ENCODE measurements around the gene DONSON. TPM values are rescaled to one million over a fixed set of nuclear protein-coding genes. Genes with fewer than 3 reads are reported as not detected.

The DONSON gene
- total and polyA plus RNA-seq, 2 of the 13 experiments (the other 11 are each of a cell fraction or from before 2014, with no cell fraction given) = 35.4 to 63.6 TPM

GRCh38 chr21:33622253-33622652 lies 33.8 kb upstream of the DONSON start:
- FAIRE-seq = no peak
- DNase-seq (ENCODE audit: low spot score) = no peak
- no peak for TF ChIP-seq NKX3-1 (CRISPR knock-in tag; IDR thresholded peaks at IDR 0.05)
- in situ Hi-C loops (cut with HindIII; ENCODE audit: extremely low pct_ligation_motif_present, low pct_unique_long_range_greater_than_20kb) (no loop called here), intact Hi-C loops (cut with micrococcal nuclease; ENCODE audit: unreplicated experiment) (no loop called here)
- Histone ChIP-seq H3K36me3 (replicated peaks in 1 of 2; ENCODE audit: control insufficient read depth in 1 of 2, insufficient read depth in 2 of 2, low read length in 2 of 2) (peaks cover 1 to 13% of the 10 kb centered on the region in 2 experiments; a peak in 3 of 5 replicates), H3K27ac (ENCODE audit: extremely low read length, insufficient read depth, low read length) (no peak overlapping the region), H3K4me3 (replicated peaks in 1 of 3; ENCODE audit: insufficient read depth in 1 of 3, low read depth in 2 of 3, low read length in 3 of 3) (no peak overlapping the region), H3K9ac (ENCODE audit: insufficient read depth, low read depth, low read length) (no peak overlapping the region), H3K79me2 (ENCODE audit: insufficient read depth, low read length) (no peaks in the 10 kb centered on the region), H2AFZ (ENCODE audit: low read length) (no peak overlapping the region), H3K4me1 (ENCODE audit: insufficient read depth, low read length) (no peaks in the 10 kb centered on the region), H3K4me2 (ENCODE audit: low read depth, low read length) (no peak overlapping the region), H3K9me3 (ENCODE audit: low read length) (no peaks in the 10 kb centered on the region), H4K20me1 (ENCODE audit: insufficient read depth, low read length) (no peaks in the 10 kb centered on the region), H3K27me3 (ENCODE audit: control insufficient read depth in 1 of 2, insufficient read depth in 2 of 2, low read length in 2 of 2) (no peaks in the 10 kb centered on the region)
- ChIA-PET CTCF (ENCODE audit: low intra/inter-chr PET ratio, low total read pairs) (no interaction called here), POLR2A (no interaction called here)
- no TSS peak for BruUV-seq (replicated peaks)
- no peak for ATAC-seq

GRCh38 chr21:33619726-33620125 lies 31.2 kb upstream of the DONSON start:
- FAIRE-seq (no peak), ATAC-seq (no peak), DNase-seq (ENCODE audit: low spot score) (no peak)
- intact Hi-C loops (cut with micrococcal nuclease; ENCODE audit: unreplicated experiment) (no loop called here), in situ Hi-C loops (cut with HindIII; ENCODE audit: extremely low pct_ligation_motif_present, low pct_unique_long_range_greater_than_20kb) (no loop called here)
- no peak overlapping the region for H3K4me3 ChIP-seq (replicated peaks in 1 of 3; ENCODE audit: insufficient read depth in 1 of 3, low read depth in 2 of 3, low read length in 3 of 3)
- H3K9ac ChIP-seq (ENCODE audit: insufficient read depth, low read depth, low read length) = no peak overlapping the region
- ChIA-PET CTCF (ENCODE audit: low intra/inter-chr PET ratio, low total read pairs) (no interaction called here), POLR2A (no interaction called here)
- no peaks in the 10 kb centered on the region for H3K27me3 ChIP-seq (ENCODE audit: control insufficient read depth in 1 of 2, insufficient read depth in 2 of 2, low read length in 2 of 2)
- H3K79me2 ChIP-seq (ENCODE audit: insufficient read depth, low read length) = no peaks in the 10 kb centered on the region
- BruUV-seq (replicated peaks) = no TSS peak
- H2AFZ ChIP-seq (ENCODE audit: low read length) = no peak overlapping the region
- 96% methylated on average over 4 of the region's 4 CpGs for WGBS (ENCODE audit: low lambda C conversion rate)
- no peak overlapping the region for H3K27ac ChIP-seq (ENCODE audit: extremely low read length, insufficient read depth, low read length)
- H4K20me1 ChIP-seq (ENCODE audit: insufficient read depth, low read length) = no peaks in the 10 kb centered on the region
- peaks cover 1 to 13% of the 10 kb centered on the region in 2 experiments; a peak in 3 of 5 replicates for H3K36me3 ChIP-seq (replicated peaks in 1 of 2; ENCODE audit: control insufficient read depth in 1 of 2, insufficient read depth in 2 of 2, low read length in 2 of 2)
- no peak overlapping the region for H3K4me2 ChIP-seq (ENCODE audit: low read depth, low read length)
- H3K9me3 ChIP-seq (ENCODE audit: low read length) = no peaks in the 10 kb centered on the region
- H3K4me1 ChIP-seq (ENCODE audit: insufficient read depth, low read length) = no peaks in the 10 kb centered on the region
- no peak for TF ChIP-seq SIN3A (IDR thresholded peaks at IDR 0.05; ENCODE audit: borderline replicate concordance, low read depth, low read length)
- TF ChIP-seq PHF20 (CRISPR knock-in tag; IDR thresholded peaks at IDR 0.05) = no peak
- TF ChIP-seq ETV5 (CRISPR knock-in tag; IDR thresholded peaks at IDR 0.05; ENCODE audit: borderline replicate concordance) = no peak
- TF ChIP-seq ZSCAN30 (CRISPR knock-in tag; IDR thresholded peaks at IDR 0.05) = no peak
- TF ChIP-seq ZBTB2 (CRISPR knock-in tag; IDR thresholded peaks at IDR 0.05; ENCODE audit: low read depth) = no peak
- no peak for TF ChIP-seq KIAA2018 (CRISPR knock-in tag; IDR thresholded peaks at IDR 0.05; ENCODE audit: borderline replicate concordance)
- TF ChIP-seq EZH2 (conservative IDR thresholded peaks at IDR 0.05; ENCODE audit: low read depth, low read length) = no peak
- no peak for TF ChIP-seq NFRKB (IDR thresholded peaks at IDR 0.05)
- no peak for TF ChIP-seq ZNF749 (CRISPR knock-in tag; IDR thresholded peaks at IDR 0.05; ENCODE audit: borderline replicate concordance)
- TF ChIP-seq HNRNPL (IDR thresholded peaks at IDR 0.05; ENCODE audit: low read depth, low read length) = no peak
